HG03064 (cell line): ENCODE data around the gene ITPKB.
A peak's percentile ranks its signal among the peaks of the same experiment; 100 is the strongest.

Experiments used
- ATAC-seq: cut with Tn5 transposase; IDR thresholded peaks from one replicate; pipeline ENCODE4 v1.9.1; 2021; ENCODE audit warnings: low read depth; ENCODE audit not compliant: unreplicated experiment

The ITPKB gene

DNA sequence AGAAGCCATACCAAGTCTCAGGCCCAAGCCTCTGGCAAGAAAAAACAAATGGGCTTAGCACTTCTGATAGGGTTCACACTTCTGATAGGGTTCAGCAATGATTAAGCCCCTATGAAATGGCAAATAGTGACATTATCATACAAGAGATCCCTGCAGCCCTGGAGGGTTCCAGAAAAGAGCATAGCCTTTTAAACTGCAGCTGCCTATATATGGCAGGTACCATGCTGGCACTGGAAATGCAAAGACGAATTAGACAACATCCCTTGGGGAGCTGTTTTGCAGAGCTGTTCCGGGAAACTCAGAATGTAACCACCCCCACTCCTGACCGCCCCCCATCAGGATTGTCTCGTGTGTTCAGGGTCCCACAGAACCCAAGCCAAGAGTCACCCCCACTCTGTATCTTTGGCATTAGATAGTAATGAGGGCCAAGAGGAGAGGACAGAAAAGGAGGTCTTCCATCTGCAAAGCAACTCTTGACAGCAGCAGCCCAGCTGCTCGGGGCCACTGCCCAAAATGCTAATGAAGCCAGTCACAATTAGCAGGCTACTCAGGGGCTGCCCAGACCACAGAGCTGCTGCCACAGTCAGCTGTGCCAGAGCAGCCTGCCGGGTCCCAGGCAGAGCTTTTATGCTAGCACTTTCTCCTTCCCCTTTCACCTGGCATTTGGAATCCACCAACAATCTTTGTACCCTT is 50.9 kb downstream of the ITPKB start:
- ATAC-seq = no peak

GRCh38 chr1:226687426-226687825 is 51.7 kb downstream of the ITPKB start:
- no peak for ATAC-seq

DNA sequence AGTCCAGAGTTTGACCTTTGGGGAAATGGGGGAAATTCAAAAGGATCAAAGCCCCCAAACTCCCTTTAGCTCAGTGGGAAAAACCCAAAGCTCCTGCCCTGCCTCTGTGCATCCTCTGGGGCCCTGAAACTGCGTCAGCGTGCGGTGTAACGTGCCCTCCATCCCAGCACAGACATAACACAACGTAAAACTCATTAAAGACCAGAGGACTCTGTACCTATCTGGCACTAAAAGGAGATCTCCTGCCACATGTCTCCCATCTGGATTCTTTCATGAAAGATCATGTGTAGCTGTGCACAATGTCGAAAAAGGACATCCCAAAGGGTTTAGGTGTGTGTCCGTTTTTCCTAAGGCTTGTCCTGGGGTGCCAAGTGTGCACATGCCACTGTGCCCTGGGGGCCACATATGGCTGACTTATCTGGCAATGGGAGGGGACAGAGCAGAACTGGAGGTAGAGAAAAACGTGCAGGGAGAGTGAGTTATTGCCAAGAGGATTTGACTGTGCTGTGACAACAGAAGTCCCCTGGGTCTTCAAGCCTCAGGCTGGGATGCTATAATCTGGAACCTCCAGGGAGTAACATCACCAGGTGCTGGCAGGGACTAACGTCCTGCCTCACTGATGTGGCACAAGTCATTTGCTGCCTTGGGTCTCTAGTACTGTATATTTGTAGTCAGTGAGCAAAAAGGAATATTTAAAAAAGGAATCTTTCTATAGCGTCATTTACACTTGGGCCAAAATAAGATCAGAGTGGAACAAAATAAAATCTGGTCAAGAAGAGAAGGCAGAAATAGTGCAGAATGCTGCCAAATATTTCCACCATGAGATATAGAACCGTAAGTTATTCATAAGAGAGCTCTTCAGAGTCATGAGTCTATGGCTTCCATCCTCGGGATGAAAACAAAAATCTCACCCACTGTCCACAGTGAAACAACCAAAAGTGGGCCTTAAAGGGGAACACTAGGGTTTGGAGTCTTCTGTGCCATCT is 52.3 kb downstream of the ITPKB start:
- ATAC-seq = no peak

- ATAC-seq = no peak
Observed at GRCh38 chr1:226685196-226685820, 53.8 kb downstream of the ITPKB start.

DNA sequence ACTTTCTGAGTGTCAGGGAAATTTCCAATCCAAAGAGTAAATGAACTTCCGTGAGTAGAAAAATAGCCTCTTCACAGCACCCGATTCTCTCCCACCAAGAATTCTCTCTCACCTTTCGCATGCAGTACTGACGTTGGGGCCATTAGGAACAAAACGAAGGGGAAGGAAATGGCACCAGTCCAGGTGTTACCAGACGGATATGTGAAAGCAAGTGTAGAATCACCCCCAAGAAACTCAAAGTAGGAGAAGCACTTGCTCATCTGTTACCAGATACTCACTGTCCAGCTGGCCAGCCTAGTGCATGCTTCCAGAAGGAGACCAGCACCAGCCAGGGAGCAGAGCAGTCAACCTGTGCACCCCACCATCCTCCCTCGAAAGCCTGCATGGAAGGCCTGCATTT is 55.1 kb downstream of the ITPKB start:
- ATAC-seq = no peak

DNA sequence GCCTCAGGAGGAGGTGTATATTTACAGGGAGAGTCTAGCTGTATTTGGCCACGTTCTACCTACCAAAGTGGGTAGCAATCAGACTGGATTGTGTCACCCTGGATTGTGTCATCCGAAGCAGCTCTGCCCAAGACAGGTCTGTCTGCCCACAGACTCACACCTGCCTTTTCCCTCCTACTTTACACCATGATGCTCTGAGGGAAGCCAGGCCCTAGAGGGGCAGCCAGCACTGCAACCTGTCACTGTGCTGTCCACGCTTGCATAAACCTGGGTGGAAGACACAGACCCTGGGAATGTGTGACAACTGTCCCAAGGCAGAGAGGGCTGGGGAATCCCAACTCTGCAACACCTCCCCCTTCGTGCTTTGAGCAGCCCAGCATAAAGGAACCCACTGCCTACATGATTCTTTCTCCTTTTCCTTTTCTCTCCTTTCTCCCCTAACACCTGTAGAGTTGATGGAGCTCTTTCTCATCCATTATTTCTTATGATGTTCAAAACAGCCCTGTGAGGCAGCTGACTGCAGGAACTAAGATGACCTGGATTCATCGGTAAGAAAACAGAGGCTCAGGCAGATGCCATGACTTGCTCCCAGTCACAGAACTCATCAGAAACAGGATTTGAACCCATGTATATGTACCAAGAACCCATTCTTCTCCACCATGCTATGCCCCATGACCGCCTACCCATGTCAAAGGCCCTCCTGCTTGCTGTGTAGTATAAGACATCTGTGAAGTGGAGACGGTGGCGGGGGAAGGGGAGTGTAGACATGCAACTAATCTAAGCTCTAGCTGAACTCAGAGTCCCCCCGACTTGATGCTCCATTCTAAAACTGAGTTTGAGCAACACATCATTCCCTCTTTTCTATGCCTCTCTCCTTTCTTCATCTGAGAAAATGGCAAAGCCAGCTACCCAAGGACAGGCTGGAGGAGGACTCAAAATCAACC is 55.9 kb downstream of the ITPKB start:
- ATAC-seq = no peak

- ATAC-seq = no peak
Observed at GRCh38 chr1:226681652-226682493, 57.2 kb downstream of the ITPKB start.

DNA sequence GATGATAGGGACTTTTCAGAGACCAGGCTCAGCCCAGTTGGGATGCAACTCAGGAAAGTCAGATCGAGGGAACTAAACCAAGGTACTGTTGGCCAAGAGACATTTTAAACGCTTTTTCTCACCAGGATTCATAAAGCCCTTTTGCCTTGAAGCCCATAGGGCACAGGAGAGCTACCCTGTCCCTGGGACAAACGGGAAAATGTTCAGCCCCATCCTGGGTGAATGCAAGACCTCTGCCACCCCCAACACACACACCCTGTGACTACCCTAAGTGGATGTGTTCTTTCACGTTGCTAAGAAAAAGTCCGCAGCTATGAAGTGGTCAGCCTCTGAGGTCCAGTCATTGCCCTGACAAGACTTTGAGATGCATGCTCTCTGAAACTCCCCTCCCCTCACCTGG is 58.4 kb downstream of the ITPKB start:
- no peak for ATAC-seq

DNA sequence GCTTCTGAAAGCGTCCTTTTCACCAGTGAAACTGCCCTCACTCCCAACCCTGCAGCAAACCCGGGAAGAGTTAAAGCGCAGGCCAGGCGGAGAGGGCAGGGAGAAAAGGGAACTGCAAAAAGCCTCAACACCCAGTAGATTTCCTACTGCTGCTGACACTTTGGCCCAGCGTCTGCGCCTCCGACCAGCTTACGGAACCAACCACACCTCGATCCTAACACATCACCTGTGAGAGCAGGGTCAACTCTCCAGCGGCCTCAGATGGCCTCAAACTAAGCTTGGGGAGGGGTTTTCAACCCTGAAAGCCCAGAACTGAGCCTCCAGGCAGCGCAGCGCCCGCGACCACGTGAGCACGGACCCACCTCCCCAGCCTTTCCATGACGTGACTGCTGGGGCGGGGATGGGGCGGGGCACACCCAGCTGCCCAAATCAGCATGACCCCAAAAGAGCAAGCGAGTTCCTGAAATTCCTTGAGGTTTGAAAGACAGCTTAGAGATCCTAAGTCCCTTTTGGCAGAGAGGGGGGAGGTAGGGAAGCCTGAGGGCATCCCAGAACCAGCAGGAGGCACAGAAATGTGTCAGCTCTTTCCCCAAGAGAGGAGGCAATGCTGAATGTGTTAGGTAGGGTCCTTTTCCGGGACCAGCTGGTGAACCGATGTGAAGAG is 59.1 kb downstream of the ITPKB start:
- peak; percentile 53 for ATAC-seq

DNA sequence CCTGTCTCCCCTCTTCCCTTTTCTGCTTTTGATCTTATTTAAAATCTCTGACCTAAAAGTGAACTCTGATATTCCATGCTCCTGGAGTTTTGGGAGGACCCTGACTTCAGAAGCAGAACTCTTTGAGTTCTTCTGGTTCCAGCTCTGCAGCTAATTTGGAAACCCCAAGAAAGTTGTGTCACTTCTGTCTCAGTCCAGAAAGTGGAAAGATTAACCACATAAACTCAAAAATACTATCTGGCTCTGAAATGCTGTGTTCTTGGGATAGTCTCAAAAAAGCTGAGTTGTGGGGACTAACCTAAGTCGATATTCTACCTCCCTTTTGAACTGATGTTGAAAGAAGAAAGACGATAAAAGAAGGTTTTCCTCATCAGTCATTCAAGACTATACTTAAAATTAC is 59.8 kb downstream of the ITPKB start:
- no peak for ATAC-seq

GRCh38 chr1:226678701-226679100 is 60.4 kb downstream of the ITPKB start:
- ATAC-seq = no peak

DNA sequence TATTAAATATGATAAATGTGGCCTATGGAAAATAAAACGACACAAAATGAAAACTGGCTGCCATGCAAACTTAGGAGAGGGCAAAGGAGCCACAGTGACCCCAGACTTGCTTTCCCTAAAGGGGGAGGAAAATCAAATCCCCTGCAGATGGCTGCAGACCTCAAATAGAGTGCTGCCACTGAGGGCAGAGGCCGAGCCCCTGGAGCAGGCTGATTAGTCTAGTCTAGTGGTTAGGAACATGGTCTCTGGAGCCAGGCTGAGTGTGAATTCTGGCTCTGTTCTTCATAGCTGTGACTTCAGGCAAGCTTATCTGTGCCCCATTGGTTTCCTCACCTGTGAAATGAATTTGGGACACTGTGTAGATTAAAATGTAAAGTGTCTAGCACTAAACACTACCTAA is 60.8 kb downstream of the ITPKB start:
- ATAC-seq = no peak

- no peak for ATAC-seq
Observed at GRCh38 chr1:226677027-226678020, 61.8 kb downstream of the ITPKB start.

DNA sequence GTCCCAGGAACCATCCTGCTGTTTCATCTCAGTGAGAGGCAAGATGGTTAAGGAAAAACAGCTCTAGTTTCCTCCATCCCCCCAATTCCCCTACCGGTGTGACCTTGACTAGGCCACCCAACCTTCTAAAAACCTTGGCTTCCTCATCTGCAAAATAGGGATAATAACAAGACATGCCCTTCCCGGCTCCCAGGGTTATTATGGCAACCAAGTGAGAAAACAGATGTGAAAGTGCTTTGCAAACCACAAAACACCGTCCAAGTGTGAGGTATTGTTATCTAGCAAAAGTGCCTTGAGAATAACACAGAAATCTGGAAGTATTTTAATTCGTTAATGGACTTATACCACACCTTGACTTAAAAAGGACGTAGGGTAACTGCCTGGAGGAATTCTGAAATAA is 62.7 kb downstream of the ITPKB start:
- ATAC-seq = no peak

GRCh38 chr1:226675715-226676357 is 63.2 kb downstream of the ITPKB start:
- no peak for ATAC-seq

- peak; percentile 57 for ATAC-seq
Observed at GRCh38 chr1:226674892-226675714, 64.0 kb downstream of the ITPKB start.
